HepG2 (cell line): Measurements from ENCODE around the gene OR6S1. TPM values are rescaled to one million over a fixed set of nuclear protein-coding genes. Genes with fewer than 3 reads are reported as not detected.

Experiments
- ARNTL ChIP-seq: sonication (generic); formaldehyde crosslinking; IDR thresholded peaks from 2 replicates; pipeline ENCODE4 v1.4.0; 2020; ENCODE audit warnings: mild to moderate bottlenecking, missing genetic modification reagents
- DNMT1 ChIP-seq: sonication (generic); formaldehyde crosslinking; IDR thresholded peaks from 2 replicates; pipeline ENCODE4 v1.5.1; 2020; ENCODE audit warnings: mild to moderate bottlenecking, missing genetic modification reagents
- FOXA1 ChIP-seq, 2 experiments: fragments of 450-650 bp in 1 of 2; sonication (generic) in 1 of 2; formaldehyde crosslinking in 1 of 2; IDR thresholded peaks; 2 replicates each; pipeline versions ENCODE4 v1.4.0 to v1.6.1; 2016 to 2020; ENCODE audit warnings: missing genetic modification reagents in 1 of 2
- HES4 ChIP-seq: sonication (generic); formaldehyde crosslinking; IDR thresholded peaks from 2 replicates; pipeline ENCODE4 v1.9.0; 2021; ENCODE audit warnings: mild to moderate bottlenecking, missing genetic modification reagents, borderline replicate concordance
- PRPF4 ChIP-seq: fragments of 200-400 bp; formaldehyde crosslinking; IDR thresholded peaks from 2 replicates; pipeline ENCODE4 v1.6.1; 2016; ENCODE audit warnings: low read length, low read depth; ENCODE audit not compliant: poor library complexity, severe bottlenecking
- ZNF44 ChIP-seq: sonication (generic); formaldehyde crosslinking; IDR thresholded peaks from 2 replicates; pipeline ENCODE4 v1.5.1; 2020; ENCODE audit warnings: mild to moderate bottlenecking, missing genetic modification reagents
- ZNF496 ChIP-seq: sonication (generic); formaldehyde crosslinking; IDR thresholded peaks from 2 replicates; pipeline ENCODE4 v1.8.1; 2023; ENCODE audit warnings: mild to moderate bottlenecking, moderate library complexity, missing genetic modification reagents; ENCODE audit not compliant: insufficient replicate concordance
- ZNF737 ChIP-seq: sonication (generic); formaldehyde crosslinking; IDR thresholded peaks from 2 replicates; pipeline ENCODE4 v1.5.0; 2020; ENCODE audit warnings: missing genetic modification reagents, mild to moderate bottlenecking, borderline replicate concordance
- ZNF75D ChIP-seq: sonication (generic); formaldehyde crosslinking; IDR thresholded peaks from 2 replicates; pipeline ENCODE4 v1.8.1; 2023; ENCODE audit warnings: missing genetic modification reagents, mild to moderate bottlenecking, borderline replicate concordance
- ZZZ3 ChIP-seq: sonication (generic); formaldehyde crosslinking; IDR thresholded peaks from 2 replicates; pipeline ENCODE4 v1.4.0; 2020; ENCODE audit warnings: missing genetic modification reagents, mild to moderate bottlenecking, borderline replicate concordance
- polyA plus RNA-seq, 8 experiments: library from polyadenylated mRNA; depleted of rRNA in 3 of 8; stranded (reverse) in 7 of 8; unstranded in 1 of 8; fragments of >200 nt; fragmentation: Illumina TruSeq in 4 of 8; extraction: Trizol in 4 of 8; gene quantifications; 2 replicates each; pipeline versions ENCODE4 v1.2.1 to v1.2.3, GENCODE V29; 2011 to 2016; ENCODE audit warnings: low read depth in 4 of 8, missing spikeins in 1 of 8, mixed read lengths in 1 of 8; ENCODE audit not compliant: insufficient read depth in 1 of 8
- total RNA-seq, 5 experiments: library from RNA; depleted of rRNA; stranded (reverse); fragments of >200 nt; fragmentation: Illumina TruSeq; extraction: Trizol; gene quantifications; 2 replicates each; pipeline ENCODE4 v1.2.3, GENCODE V29; 2016; ENCODE audit warnings: low read depth in 1 of 5
- TF ChIP-seq, protein P1 (sequence below): sonication (generic); formaldehyde crosslinking; conservative IDR thresholded peaks from 2 replicates; pipeline ENCODE4 v1.4.0; 2020; ENCODE audit warnings: mild to moderate bottlenecking, missing genetic modification reagents, moderate library complexity
- TF ChIP-seq, protein P2 (sequence below): sonication (generic); formaldehyde crosslinking; IDR thresholded peaks from 2 replicates; pipeline ENCODE4 v1.4.0; 2020; ENCODE audit warnings: missing genetic modification reagents
- TF ChIP-seq, protein P3 (sequence below): sonication (generic); formaldehyde crosslinking; IDR thresholded peaks from 2 replicates; pipeline ENCODE4 v1.8.1; 2023; ENCODE audit warnings: mild to moderate bottlenecking, moderate library complexity, missing genetic modification reagents
- TF ChIP-seq, protein P4 (sequence below): sonication (generic); formaldehyde crosslinking; IDR thresholded peaks from 2 replicates; pipeline ENCODE4 v1.5.0; 2020; ENCODE audit warnings: missing genetic modification reagents, mild to moderate bottlenecking, borderline replicate concordance
- TF ChIP-seq, protein P5 (sequence below), 2 experiments: IDR thresholded peaks; 2 replicates each; pipeline ENCODE4 v1.6.1; 2011 to 2012; ENCODE audit warnings: low read length in 2 of 2, borderline replicate concordance in 1 of 2, low read depth in 1 of 2, mild to moderate bottlenecking in 1 of 2, moderate library complexity in 1 of 2

Gene OR6S1
- total and polyA plus RNA-seq, 2 of the 13 experiments (the other 11 are each of a cell fraction or from before 2014, with no cell fraction given): 0.09 TPM; not detected in 1

DNA sequence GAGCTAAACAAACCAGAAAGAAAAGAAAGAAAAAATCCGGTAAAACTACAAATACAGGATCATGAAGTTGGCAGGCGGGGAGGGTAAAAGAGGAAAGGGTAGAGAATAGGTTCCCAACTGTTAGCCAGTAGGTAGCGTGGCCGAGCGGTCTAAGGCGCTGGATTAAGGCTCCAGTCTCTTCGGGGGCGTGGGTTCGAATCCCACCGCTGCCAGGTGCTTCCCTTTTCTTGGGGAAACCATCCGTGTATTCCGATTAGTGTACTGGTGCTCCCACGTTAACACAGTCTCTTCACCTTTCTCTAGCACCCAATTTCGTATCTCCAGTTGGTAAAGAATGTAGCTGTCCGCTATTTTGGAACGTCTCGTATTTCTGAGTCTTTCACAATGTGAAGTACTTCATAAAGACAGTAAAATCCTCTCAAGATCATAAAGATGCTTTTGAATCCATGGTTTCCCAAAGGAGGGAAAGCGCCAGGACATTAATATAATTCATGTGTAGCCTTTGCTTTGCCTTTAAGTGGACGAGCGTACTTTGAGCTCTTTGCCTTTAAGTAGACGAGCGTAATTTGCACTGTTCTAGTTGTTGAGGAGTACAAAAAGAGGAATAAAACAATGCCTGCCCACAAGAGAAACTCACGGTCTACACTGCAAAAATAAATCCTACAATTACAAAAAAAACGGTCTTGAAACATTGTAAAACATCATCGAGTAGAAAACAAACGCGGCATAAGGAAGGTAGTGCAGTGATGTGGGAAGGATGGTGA, 31.3 kb downstream of the OR6S1 start (continued):
- TF ChIP-seq, protein P1, sequence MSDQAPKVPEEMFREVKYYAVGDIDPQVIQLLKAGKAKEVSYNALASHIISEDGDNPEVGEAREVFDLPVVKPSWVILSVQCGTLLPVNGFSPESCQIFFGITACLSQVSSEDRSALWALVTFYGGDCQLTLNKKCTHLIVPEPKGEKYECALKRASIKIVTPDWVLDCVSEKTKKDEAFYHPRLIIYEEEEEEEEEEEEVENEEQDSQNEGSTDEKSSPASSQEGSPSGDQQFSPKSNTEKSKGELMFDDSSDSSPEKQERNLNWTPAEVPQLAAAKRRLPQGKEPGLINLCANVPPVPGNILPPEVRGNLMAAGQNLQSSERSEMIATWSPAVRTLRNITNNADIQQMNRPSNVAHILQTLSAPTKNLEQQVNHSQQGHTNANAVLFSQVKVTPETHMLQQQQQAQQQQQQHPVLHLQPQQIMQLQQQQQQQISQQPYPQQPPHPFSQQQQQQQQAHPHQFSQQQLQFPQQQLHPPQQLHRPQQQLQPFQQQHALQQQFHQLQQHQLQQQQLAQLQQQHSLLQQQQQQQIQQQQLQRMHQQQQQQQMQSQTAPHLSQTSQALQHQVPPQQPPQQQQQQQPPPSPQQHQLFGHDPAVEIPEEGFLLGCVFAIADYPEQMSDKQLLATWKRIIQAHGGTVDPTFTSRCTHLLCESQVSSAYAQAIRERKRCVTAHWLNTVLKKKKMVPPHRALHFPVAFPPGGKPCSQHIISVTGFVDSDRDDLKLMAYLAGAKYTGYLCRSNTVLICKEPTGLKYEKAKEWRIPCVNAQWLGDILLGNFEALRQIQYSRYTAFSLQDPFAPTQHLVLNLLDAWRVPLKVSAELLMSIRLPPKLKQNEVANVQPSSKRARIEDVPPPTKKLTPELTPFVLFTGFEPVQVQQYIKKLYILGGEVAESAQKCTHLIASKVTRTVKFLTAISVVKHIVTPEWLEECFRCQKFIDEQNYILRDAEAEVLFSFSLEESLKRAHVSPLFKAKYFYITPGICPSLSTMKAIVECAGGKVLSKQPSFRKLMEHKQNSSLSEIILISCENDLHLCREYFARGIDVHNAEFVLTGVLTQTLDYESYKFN (CRISPR knock-in tag): peak; percentile 44
- TF ChIP-seq ZNF737 (no peak), ZNF44 (CRISPR knock-in tag) (0 out of 2 replicates have a peak, but pooled peaks have one; percentile 35), FOXA1 (IDR thresholded peaks at IDR 0.05) (no peak), FOXA1 (CRISPR knock-in tag; IDR thresholded peaks at IDR 0.05) (no peak), ZNF496 (CRISPR knock-in tag) (no peak), HES4 (CRISPR knock-in tag) (no peak), PRPF4 (peak; percentile 55), DNMT1 (CRISPR knock-in tag) (no peak), ARNTL (CRISPR knock-in tag) (no peak), ZZZ3 (CRISPR knock-in tag) (no peak), ZNF75D (CRISPR knock-in tag) (no peak)
- TF ChIP-seq, protein P2, sequence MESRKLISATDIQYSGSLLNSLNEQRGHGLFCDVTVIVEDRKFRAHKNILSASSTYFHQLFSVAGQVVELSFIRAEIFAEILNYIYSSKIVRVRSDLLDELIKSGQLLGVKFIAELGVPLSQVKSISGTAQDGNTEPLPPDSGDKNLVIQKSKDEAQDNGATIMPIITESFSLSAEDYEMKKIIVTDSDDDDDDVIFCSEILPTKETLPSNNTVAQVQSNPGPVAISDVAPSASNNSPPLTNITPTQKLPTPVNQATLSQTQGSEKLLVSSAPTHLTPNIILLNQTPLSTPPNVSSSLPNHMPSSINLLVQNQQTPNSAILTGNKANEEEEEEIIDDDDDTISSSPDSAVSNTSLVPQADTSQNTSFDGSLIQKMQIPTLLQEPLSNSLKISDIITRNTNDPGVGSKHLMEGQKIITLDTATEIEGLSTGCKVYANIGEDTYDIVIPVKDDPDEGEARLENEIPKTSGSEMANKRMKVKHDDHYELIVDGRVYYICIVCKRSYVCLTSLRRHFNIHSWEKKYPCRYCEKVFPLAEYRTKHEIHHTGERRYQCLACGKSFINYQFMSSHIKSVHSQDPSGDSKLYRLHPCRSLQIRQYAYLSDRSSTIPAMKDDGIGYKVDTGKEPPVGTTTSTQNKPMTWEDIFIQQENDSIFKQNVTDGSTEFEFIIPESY: 0 out of 2 replicates have a peak, but pooled peaks have one; percentile 28
- TF ChIP-seq, protein P3, sequence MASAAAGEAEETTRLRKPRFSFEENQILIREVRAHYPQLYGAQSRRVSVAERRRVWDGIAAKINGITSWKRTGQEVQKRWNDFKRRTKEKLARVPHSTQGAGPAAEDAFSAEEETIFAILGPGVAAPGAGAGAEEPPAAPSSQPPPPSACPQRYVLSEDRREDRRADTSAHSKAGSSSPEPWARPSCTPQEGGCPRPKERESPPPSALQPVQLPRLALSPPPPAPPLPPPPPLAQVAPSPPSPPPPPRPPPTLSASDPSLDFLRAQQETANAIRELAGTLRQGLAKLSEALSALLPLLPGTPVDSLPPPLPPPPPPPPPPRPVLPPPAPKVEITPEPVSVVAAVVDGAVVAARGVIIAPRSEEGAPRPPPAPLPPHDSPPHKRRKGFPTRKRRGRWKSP: peak; percentile 91
- TF ChIP-seq, protein P4, sequence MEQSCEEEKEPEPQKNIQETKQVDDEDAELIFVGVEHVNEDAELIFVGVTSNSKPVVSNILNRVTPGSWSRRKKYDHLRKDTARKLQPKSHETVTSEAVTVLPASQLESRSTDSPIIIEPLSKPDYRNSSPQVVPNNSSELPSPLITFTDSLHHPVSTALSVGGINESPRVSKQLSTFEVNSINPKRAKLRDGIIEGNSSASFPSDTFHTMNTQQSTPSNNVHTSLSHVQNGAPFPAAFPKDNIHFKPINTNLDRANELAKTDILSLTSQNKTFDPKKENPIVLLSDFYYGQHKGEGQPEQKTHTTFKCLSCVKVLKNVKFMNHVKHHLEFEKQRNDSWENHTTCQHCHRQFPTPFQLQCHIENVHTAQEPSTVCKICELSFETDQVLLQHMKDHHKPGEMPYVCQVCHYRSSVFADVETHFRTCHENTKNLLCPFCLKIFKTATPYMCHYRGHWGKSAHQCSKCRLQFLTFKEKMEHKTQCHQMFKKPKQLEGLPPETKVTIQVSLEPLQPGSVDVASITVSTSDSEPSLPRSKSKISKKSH (CRISPR knock-in tag): no peak; the same call in 1 of the 2 replicates
- TF ChIP-seq, protein P5, sequence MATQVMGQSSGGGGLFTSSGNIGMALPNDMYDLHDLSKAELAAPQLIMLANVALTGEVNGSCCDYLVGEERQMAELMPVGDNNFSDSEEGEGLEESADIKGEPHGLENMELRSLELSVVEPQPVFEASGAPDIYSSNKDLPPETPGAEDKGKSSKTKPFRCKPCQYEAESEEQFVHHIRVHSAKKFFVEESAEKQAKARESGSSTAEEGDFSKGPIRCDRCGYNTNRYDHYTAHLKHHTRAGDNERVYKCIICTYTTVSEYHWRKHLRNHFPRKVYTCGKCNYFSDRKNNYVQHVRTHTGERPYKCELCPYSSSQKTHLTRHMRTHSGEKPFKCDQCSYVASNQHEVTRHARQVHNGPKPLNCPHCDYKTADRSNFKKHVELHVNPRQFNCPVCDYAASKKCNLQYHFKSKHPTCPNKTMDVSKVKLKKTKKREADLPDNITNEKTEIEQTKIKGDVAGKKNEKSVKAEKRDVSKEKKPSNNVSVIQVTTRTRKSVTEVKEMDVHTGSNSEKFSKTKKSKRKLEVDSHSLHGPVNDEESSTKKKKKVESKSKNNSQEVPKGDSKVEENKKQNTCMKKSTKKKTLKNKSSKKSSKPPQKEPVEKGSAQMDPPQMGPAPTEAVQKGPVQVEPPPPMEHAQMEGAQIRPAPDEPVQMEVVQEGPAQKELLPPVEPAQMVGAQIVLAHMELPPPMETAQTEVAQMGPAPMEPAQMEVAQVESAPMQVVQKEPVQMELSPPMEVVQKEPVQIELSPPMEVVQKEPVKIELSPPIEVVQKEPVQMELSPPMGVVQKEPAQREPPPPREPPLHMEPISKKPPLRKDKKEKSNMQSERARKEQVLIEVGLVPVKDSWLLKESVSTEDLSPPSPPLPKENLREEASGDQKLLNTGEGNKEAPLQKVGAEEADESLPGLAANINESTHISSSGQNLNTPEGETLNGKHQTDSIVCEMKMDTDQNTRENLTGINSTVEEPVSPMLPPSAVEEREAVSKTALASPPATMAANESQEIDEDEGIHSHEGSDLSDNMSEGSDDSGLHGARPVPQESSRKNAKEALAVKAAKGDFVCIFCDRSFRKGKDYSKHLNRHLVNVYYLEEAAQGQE (IDR thresholded peaks at IDR 0.05; ENCODE audit: borderline replicate concordance in 1 of 2, low read depth in 1 of 2, low read length in 2 of 2): peak in 1 of 2 experiments; percentile 72; a peak in 2 of 4 replicates
